Measurements from ENCODE around the gene NLGN1.

NLGN1 gene

GRCh38 chr3:173395073-173395411, 2.5 kb upstream of the NLGN1 start:
- no peak overlapping the region for H3K4me3 ChIP-seq (ENCODE audit: low read depth, low read length)
- no peak for TF ChIP-seq MAX (IDR thresholded peaks at IDR 0.05; ENCODE audit: low read depth, low read length)
- TF ChIP-seq CTCF (IDR thresholded peaks at IDR 0.05; ENCODE audit: low read depth, low read length), result no peak
- no peak for TF ChIP-seq POLR2A (IDR thresholded peaks at IDR 0.05; ENCODE audit: extremely low read depth, insufficient read length)
- DNase-seq (ENCODE audit: low read depth), result no peak

GRCh38 chr3:173395412-173396181, 1.9 kb upstream of the NLGN1 start:
- DNase-seq (ENCODE audit: low read depth), result peak; percentile 33
- H3K4me3 ChIP-seq (ENCODE audit: low read depth, low read length), result no peak overlapping the region

GRCh38 chr3:173396191-173397041, 1.1 kb upstream of the NLGN1 start:
- H3K4me3 ChIP-seq (ENCODE audit: low read depth, low read length), result no peak overlapping the region
- DNase-seq (ENCODE audit: low read depth), result no peak
- no peak for TF ChIP-seq CTCF (IDR thresholded peaks at IDR 0.05; ENCODE audit: low read depth, low read length)

More at GRCh38 chr3:173395412-173396181, 1.9 kb upstream of the NLGN1 start:
- no peak for TF ChIP-seq MAX (IDR thresholded peaks at IDR 0.05; ENCODE audit: low read depth, low read length)
- TF ChIP-seq MYC (IDR thresholded peaks at IDR 0.05; ENCODE audit: low read depth, low read length), result no peak
- TF ChIP-seq CTCF (IDR thresholded peaks at IDR 0.05; ENCODE audit: low read depth, low read length), result no peak
- no peak for TF ChIP-seq POLR2A (IDR thresholded peaks at IDR 0.05; ENCODE audit: extremely low read depth, insufficient read length)

- TF ChIP-seq MAX (IDR thresholded peaks at IDR 0.05; ENCODE audit: low read depth, low read length) (no peak), POLR2A (IDR thresholded peaks at IDR 0.05; ENCODE audit: extremely low read depth, insufficient read length) (no peak), CTCF (IDR thresholded peaks at IDR 0.05; ENCODE audit: low read depth, low read length) (no peak), MYC (IDR thresholded peaks at IDR 0.05; ENCODE audit: low read depth, low read length) (no peak)
- H3K4me3 ChIP-seq (ENCODE audit: low read depth, low read length), result no peak overlapping the region
- no peak for DNase-seq (ENCODE audit: low read depth)
Observed at GRCh38 chr3:173398111-173398479, 551 bp downstream of the NLGN1 start.

GRCh38 chr3:173399044-173399443, 1.5 kb downstream of the NLGN1 start:
- H3K4me3 ChIP-seq (ENCODE audit: low read depth, low read length), result no peak overlapping the region
- no peak for DNase-seq (ENCODE audit: low read depth)
- TF ChIP-seq CTCF (IDR thresholded peaks at IDR 0.05; ENCODE audit: low read depth, low read length), result no peak
- TF ChIP-seq MAX (IDR thresholded peaks at IDR 0.05; ENCODE audit: low read depth, low read length), result no peak
- no peak for TF ChIP-seq MYC (IDR thresholded peaks at IDR 0.05; ENCODE audit: low read depth, low read length)
- no peak for TF ChIP-seq POLR2A (IDR thresholded peaks at IDR 0.05; ENCODE audit: extremely low read depth, insufficient read length)

All from NB4 (cell line).